Measurements from ENCODE around the gene ZNF438. TPM values are rescaled to one million over a fixed set of nuclear protein-coding genes. Genes with fewer than 3 reads are reported as not detected.

ZNF438 gene
- total RNA-seq, 2 experiments from 2014 or later = 2.3 to 2.6 TPM

GRCh38 chr10:30823651-30824050 lies 208.0 kb downstream of the ZNF438 start:
- CTCF ChIA-PET = no interaction called here
- DNase-seq (no peak), ATAC-seq (no peak)
- H3K4me1 Mint-ChIP-seq (ENCODE audit: low read depth) = no peaks in the 10 kb centered on the region
- no peak overlapping the region for H3K27ac Mint-ChIP-seq
- H3K4me3 Mint-ChIP-seq = no peak overlapping the region
- no peaks in the 10 kb centered on the region for H3K9me3 Mint-ChIP-seq (ENCODE audit: insufficient read depth)
- H3K36me3 Mint-ChIP-seq (ENCODE audit: low read depth) = no peaks in the 10 kb centered on the region
- POLR2A ChIA-PET = no interaction called here
- H3K27me3 Mint-ChIP-seq (ENCODE audit: low read depth) = peaks cover 2% of the 10 kb centered on the region

- H3K4me1 Mint-ChIP-seq (ENCODE audit: low read depth) = no peaks in the 10 kb centered on the region
- DNase-seq = no peak
- CTCF ChIA-PET = interaction anchor here (0.6 to 1.1 kb wide), 2 partner anchors 38 to 1368 kb away, joined by 4 read pairs; no protein-coding TSS in a partner anchor
- POLR2A ChIA-PET = no interaction called here
- no peak for ATAC-seq
- no peaks in the 10 kb centered on the region for H3K36me3 Mint-ChIP-seq (ENCODE audit: low read depth)
- H3K4me3 Mint-ChIP-seq = no peak overlapping the region
- peaks cover 2% of the 10 kb centered on the region for H3K27me3 Mint-ChIP-seq (ENCODE audit: low read depth)
- no peaks in the 10 kb centered on the region for H3K9me3 Mint-ChIP-seq (ENCODE audit: insufficient read depth)
- H3K27ac Mint-ChIP-seq = no peak overlapping the region
These were observed 208.8 kb downstream of the ZNF438 start for GRCh38 chr10:30822693-30823465.

- no peak overlapping the region for H3K4me3 Mint-ChIP-seq
- H3K27me3 Mint-ChIP-seq (ENCODE audit: low read depth) = peaks cover 2% of the 10 kb centered on the region
- ATAC-seq = no peak
- H3K36me3 Mint-ChIP-seq (ENCODE audit: low read depth) = no peaks in the 10 kb centered on the region
- no peaks in the 10 kb centered on the region for H3K4me1 Mint-ChIP-seq (ENCODE audit: low read depth)
- no peak overlapping the region for H3K27ac Mint-ChIP-seq
- no peaks in the 10 kb centered on the region for H3K9me3 Mint-ChIP-seq (ENCODE audit: insufficient read depth)
- no peak for DNase-seq
- ChIA-PET POLR2A (no interaction called here), CTCF (interaction anchor here (1.1 kb wide), 1 partner anchor 37 kb away, joined by 4 read pairs; no protein-coding TSS in a partner anchor)
These were observed 209.5 kb downstream of the ZNF438 start for GRCh38 chr10:30821994-30822692.

- DNase-seq (no peak), ATAC-seq (no peak)
- peaks cover 2% of the 10 kb centered on the region for H3K27me3 Mint-ChIP-seq (ENCODE audit: low read depth)
- H3K36me3 Mint-ChIP-seq (ENCODE audit: low read depth) = no peaks in the 10 kb centered on the region
- H3K27ac Mint-ChIP-seq = no peak overlapping the region
- H3K4me1 Mint-ChIP-seq (ENCODE audit: low read depth) = no peaks in the 10 kb centered on the region
- no peak overlapping the region for H3K4me3 Mint-ChIP-seq
- no peaks in the 10 kb centered on the region for H3K9me3 Mint-ChIP-seq (ENCODE audit: insufficient read depth)
- ChIA-PET CTCF (interaction anchor here (1.1 kb wide), 1 partner anchor 37 kb away, joined by 4 read pairs; no protein-coding TSS in a partner anchor), POLR2A (interaction anchor here (0.6 kb wide), 1 partner anchor 19 kb away, joined by 3 read pairs; no protein-coding TSS in a partner anchor)
These were observed 210.2 kb downstream of the ZNF438 start for GRCh38 chr10:30821261-30821993.

- POLR2A ChIA-PET = no interaction called here
- H3K27ac Mint-ChIP-seq = no peak overlapping the region
- ATAC-seq (no peak), DNase-seq (no peak)
- CTCF ChIA-PET = interaction anchor here (1.3 kb wide), 1 partner anchor 11 kb away, joined by 3 read pairs; no protein-coding TSS in a partner anchor
- H3K4me3 Mint-ChIP-seq = no peak overlapping the region
- H3K4me1 Mint-ChIP-seq (ENCODE audit: low read depth) = no peaks in the 10 kb centered on the region
- H3K36me3 Mint-ChIP-seq (ENCODE audit: low read depth) = no peaks in the 10 kb centered on the region
- no peaks in the 10 kb centered on the region for H3K27me3 Mint-ChIP-seq (ENCODE audit: low read depth)
- no peaks in the 10 kb centered on the region for H3K9me3 Mint-ChIP-seq (ENCODE audit: insufficient read depth)
These were observed 211.2 kb downstream of the ZNF438 start for GRCh38 chr10:30820261-30820991.

GRCh38 chr10:30819341-30820181 lies 212.1 kb downstream of the ZNF438 start:
- CTCF ChIA-PET = interaction anchor here (1.3 kb wide), 1 partner anchor 12 kb away, joined by 3 read pairs; no protein-coding TSS in a partner anchor
- H3K4me1 Mint-ChIP-seq (ENCODE audit: low read depth) = no peaks in the 10 kb centered on the region
- H3K27ac Mint-ChIP-seq = no peak overlapping the region
- no peaks in the 10 kb centered on the region for H3K36me3 Mint-ChIP-seq (ENCODE audit: low read depth)
- DNase-seq (no peak), ATAC-seq (no peak)
- H3K9me3 Mint-ChIP-seq (ENCODE audit: insufficient read depth) = no peaks in the 10 kb centered on the region
- no peaks in the 10 kb centered on the region for H3K27me3 Mint-ChIP-seq (ENCODE audit: low read depth)
- H3K4me3 Mint-ChIP-seq = no peak overlapping the region
- POLR2A ChIA-PET = interaction anchor here (0.6 kb wide), 2 partner anchors 37 to 229 kb away, joined by 3 read pairs; no protein-coding TSS in a partner anchor

- Mint-ChIP-seq H3K4me3 (no peak overlapping the region), H3K27ac (no peak overlapping the region), H3K9me3 (ENCODE audit: insufficient read depth) (no peaks in the 10 kb centered on the region), H3K36me3 (ENCODE audit: low read depth) (no peaks in the 10 kb centered on the region), H3K27me3 (ENCODE audit: low read depth) (no peaks in the 10 kb centered on the region), H3K4me1 (ENCODE audit: low read depth) (peaks cover 4% of the 10 kb centered on the region)
- ATAC-seq (no peak), DNase-seq (no peak)
- POLR2A ChIA-PET = interaction anchor here (0.6 kb wide), 2 partner anchors 37 to 229 kb away, joined by 3 read pairs; no protein-coding TSS in a partner anchor
- CTCF ChIA-PET = no interaction called here
These were observed 212.8 kb downstream of the ZNF438 start for GRCh38 chr10:30818854-30819253.

- no peak overlapping the region for H3K4me3 Mint-ChIP-seq
- DNase-seq = no peak
- no peak overlapping the region for H3K27ac Mint-ChIP-seq
- peaks cover 2% of the 10 kb centered on the region for H3K27me3 Mint-ChIP-seq (ENCODE audit: low read depth)
- CTCF ChIA-PET = interaction anchor here (1.1 kb wide), 1 partner anchor 35 kb away, joined by 4 read pairs; no protein-coding TSS in a partner anchor
- H3K36me3 Mint-ChIP-seq (ENCODE audit: low read depth) = no peaks in the 10 kb centered on the region
- no peak for ATAC-seq
- H3K4me1 Mint-ChIP-seq (ENCODE audit: low read depth) = peaks cover 10% of the 10 kb centered on the region
- POLR2A ChIA-PET = no interaction called here
- H3K9me3 Mint-ChIP-seq (ENCODE audit: insufficient read depth) = no peaks in the 10 kb centered on the region
These were observed 213.5 kb downstream of the ZNF438 start for GRCh38 chr10:30818010-30818660.

GRCh38 chr10:30817541-30817940 lies 214.1 kb downstream of the ZNF438 start:
- Mint-ChIP-seq H3K27me3 (ENCODE audit: low read depth) (peaks cover 2% of the 10 kb centered on the region), H3K9me3 (ENCODE audit: insufficient read depth) (no peaks in the 10 kb centered on the region), H3K27ac (no peak overlapping the region), H3K36me3 (ENCODE audit: low read depth) (no peaks in the 10 kb centered on the region), H3K4me3 (no peak overlapping the region), H3K4me1 (ENCODE audit: low read depth) (peaks cover 16% of the 10 kb centered on the region)
- ATAC-seq (no peak), DNase-seq (no peak)
- CTCF ChIA-PET = interaction anchor here (1.1 kb wide), 1 partner anchor 34 kb away, joined by 4 read pairs; no protein-coding TSS in a partner anchor
- POLR2A ChIA-PET = no interaction called here

- Mint-ChIP-seq H3K36me3 (ENCODE audit: low read depth) (no peaks in the 10 kb centered on the region), H3K27ac (no peak overlapping the region), H3K4me1 (ENCODE audit: low read depth) (peaks cover 23% of the 10 kb centered on the region), H3K4me3 (no peak overlapping the region), H3K9me3 (ENCODE audit: insufficient read depth) (no peaks in the 10 kb centered on the region), H3K27me3 (ENCODE audit: low read depth) (peaks cover 2% of the 10 kb centered on the region)
- ATAC-seq (no peak), DNase-seq (no peak)
- ChIA-PET CTCF (interaction anchor here (1.1 kb wide), 1 partner anchor 33 kb away, joined by 4 read pairs; no protein-coding TSS in a partner anchor), POLR2A (interaction anchor here (0.6 kb wide), 1 partner anchor 32 kb away, joined by 7 read pairs; no protein-coding TSS in a partner anchor)
These were observed 214.9 kb downstream of the ZNF438 start for GRCh38 chr10:30816820-30817171.

Data from activated CD8-positive, alpha-beta T cell treated with anti-CD3 and anti-CD28 coated beads, Interleukin-2, amount 10 ng/mL, durations not matched to agents 7 days and 5 days (primary cell).